A549 (cell line): ENCODE measurements around the gene C10orf105.

Source experiments
- CBX2 ChIP-seq: fragments of 200-600 bp; sonication (generic); IDR thresholded peaks from 2 replicates; pipeline ENCODE4 v1.6.1; 2016; ENCODE audit warnings: low read depth, mild to moderate bottlenecking, borderline replicate concordance
- CTCF ChIP-seq: fragments of >200 bp; sonication (Bioruptor Twin); formaldehyde crosslinking; IDR thresholded peaks from 3 replicates; pipeline ENCODE4 v1.5.1; 2016
- EP300 ChIP-seq, 2 experiments: fragments of >200 bp; sonication (Bioruptor Twin); formaldehyde crosslinking; IDR thresholded peaks; 2 replicates in 1 of 2; 3 replicates in 1 of 2; pipeline ENCODE4 v1.6.1; 2016 to 2017
- JUN ChIP-seq, 2 experiments: fragments of >200 bp; sonication (Bioruptor Twin); formaldehyde crosslinking; IDR thresholded peaks; 2 replicates in 1 of 2; 3 replicates in 1 of 2; pipeline ENCODE4 v1.6.1; 2016 to 2017
- MYC ChIP-seq: IDR thresholded peaks from 2 replicates; pipeline ENCODE4 v1.6.1; 2012; ENCODE audit warnings: mild to moderate bottlenecking, inconsistent platforms, low read length, improper control_type of control experiment, borderline replicate concordance
- PHF8 ChIP-seq: fragments of 200-600 bp; sonication (generic); IDR thresholded peaks from 2 replicates; pipeline ENCODE4 v1.6.1; 2016; ENCODE audit warnings: low read depth, mild to moderate bottlenecking, antibody characterized with exemption, moderate library complexity, borderline replicate concordance
- POLR2A ChIP-seq: IDR thresholded peaks from 2 replicates; pipeline ENCODE4 v1.6.1; 2012; ENCODE audit warnings: mild to moderate bottlenecking, low read length
- RNF2 ChIP-seq: fragments of 200-600 bp; sonication (generic); IDR thresholded peaks from 2 replicates; pipeline ENCODE4 v1.6.1; 2016; ENCODE audit warnings: low read depth, mild to moderate bottlenecking, antibody characterized with exemption, moderate library complexity, borderline replicate concordance
- SREBF2 ChIP-seq: fragments of 450-650 bp; IDR thresholded peaks from 2 replicates; pipeline ENCODE4 v1.6.1; 2014; ENCODE audit warnings: mild to moderate bottlenecking, moderate library complexity
- USF2 ChIP-seq: fragments of 450-650 bp; IDR thresholded peaks from 2 replicates; pipeline ENCODE4 v1.6.1; 2014; ENCODE audit warnings: antibody characterized with exemption

GRCh38 chr10:71693377-71693776 is 26.2 kb downstream of the C10orf105 start:
- TF ChIP-seq USF2 (no peak), CTCF (no peak), JUN (IDR thresholded peaks at IDR 0.05) (no peak), EP300 (IDR thresholded peaks at IDR 0.05) (no peak), RNF2 (no peak), PHF8 (no peak), CBX2 (no peak), POLR2A (no peak), SREBF2 (no peak), MYC (no peak)
